OCI-LY1 (cell line): ENCODE measurements around the gene CD96.

Experiments used
- H2AFZ ChIP-seq: fragments of 200-600 bp; sonication (generic), shearing (Covaris generic); 2 replicates; pipeline ENCODE4 v1.6.0; 2014; ENCODE audit warnings: antibody characterized with exemption, mild to moderate bottlenecking, low read length
- H3F3A ChIP-seq: fragments of 200-600 bp; sonication (generic), shearing (Covaris generic); 2 replicates; pipeline ENCODE4 v1.6.0; 2014; ENCODE audit warnings: mild to moderate bottlenecking, antibody characterized with exemption, low read length, moderate library complexity; ENCODE audit not compliant: insufficient read depth
- H3K27ac ChIP-seq: fragments of 200-600 bp; sonication (generic); 2 replicates; pipeline ENCODE4 v1.5.1; 2014; ENCODE audit warnings: low read length, mixed run types, mild to moderate bottlenecking, low read depth; ENCODE audit not compliant: poor library complexity, severe bottlenecking
- H3K27me3 ChIP-seq: fragments of 200-600 bp; sonication (generic); 2 replicates; pipeline ENCODE4 v1.6.0; 2014; ENCODE audit warnings: antibody characterized with exemption, mild to moderate bottlenecking, low read length, moderate library complexity; ENCODE audit not compliant: insufficient read depth
- H3K36me3 ChIP-seq: fragments of 200-600 bp; sonication (generic); 2 replicates; pipeline ENCODE4 v1.6.1; 2014; ENCODE audit warnings: mild to moderate bottlenecking, antibody characterized with exemption, low read length, moderate library complexity, mixed read lengths; ENCODE audit not compliant: insufficient read depth
- H3K4me1 ChIP-seq: fragments of 200-600 bp; sonication (generic); 2 replicates; pipeline ENCODE4 v1.5.1; 2014; ENCODE audit warnings: mild to moderate bottlenecking, low read length, moderate library complexity; ENCODE audit not compliant: insufficient read depth, severe bottlenecking
- H3K4me2 ChIP-seq: fragments of 200-600 bp; sonication (generic), shearing (Covaris generic); 2 replicates; pipeline ENCODE4 v1.6.1; 2014; ENCODE audit warnings: low read length
- H3K4me3 ChIP-seq: fragments of 200-600 bp; sonication (generic); 2 replicates; pipeline ENCODE4 v1.5.1; 2014; ENCODE audit warnings: low read length, low read depth, mild to moderate bottlenecking, mixed read lengths; ENCODE audit not compliant: poor library complexity, severe bottlenecking
- H3K79me2 ChIP-seq: fragments of 200-600 bp; shearing (Covaris generic); 2 replicates; pipeline ENCODE4 v1.6.1; 2016; ENCODE audit warnings: mixed run types, low read length, mixed read lengths; ENCODE audit not compliant: insufficient read depth
- H3K9ac ChIP-seq: fragments of 200-600 bp; sonication (generic), shearing (Covaris generic); 2 replicates; pipeline ENCODE4 v1.6.1; 2014; ENCODE audit warnings: mild to moderate bottlenecking, low read length, mixed read lengths
- H3K9me2 ChIP-seq: fragments of 200-600 bp; sonication (generic), shearing (Covaris generic); 2 replicates; pipeline ENCODE4 v1.6.1; 2014; ENCODE audit warnings: low read depth, mild to moderate bottlenecking, low read length, mixed read lengths
- H3K9me3 ChIP-seq: fragments of 200-600 bp; shearing (Covaris generic); 2 replicates; pipeline ENCODE4 v1.6.1; 2014; ENCODE audit warnings: low read length, mixed read lengths
- H4K20me1 ChIP-seq: fragments of 200-600 bp; sonication (generic), shearing (Covaris generic); 2 replicates; pipeline ENCODE4 v1.6.0; 2016; ENCODE audit warnings: mild to moderate bottlenecking, low read length; ENCODE audit not compliant: insufficient read depth
- CTCF ChIP-seq: fragments of 200-600 bp; sonication (generic), shearing (Covaris generic); IDR thresholded peaks from 2 replicates; pipeline ENCODE4 v1.5.1; 2017; ENCODE audit warnings: mild to moderate bottlenecking, antibody characterized with exemption, low read length, moderate library complexity, mixed read lengths
- EZH2 ChIP-seq: fragments of 200-600 bp; sonication (generic), shearing (Covaris generic); IDR thresholded peaks from 2 replicates; pipeline ENCODE4 v1.8.0; 2017; ENCODE audit warnings: borderline replicate concordance, mixed run types, mild to moderate bottlenecking, antibody characterized with exemption, low read length, moderate library complexity, mixed read lengths

Gene CD96

GRCh38 chr3:111594781-111595180, 52.8 kb downstream of the CD96 start:
- peaks cover 47% of the 10 kb centered on the region for H3K4me1 ChIP-seq
- peak overlapping the region; percentile 51 for H3K27ac ChIP-seq
- H3K27me3 ChIP-seq = no peaks in the 10 kb centered on the region
- no peaks in the 10 kb centered on the region for H3K36me3 ChIP-seq
- no peaks in the 10 kb centered on the region for H3K9me3 ChIP-seq
- H3K9ac ChIP-seq = no peak overlapping the region
- no peaks in the 10 kb centered on the region for H3F3A ChIP-seq
- H4K20me1 ChIP-seq = no peaks in the 10 kb centered on the region
- H3K4me3 ChIP-seq = no peak overlapping the region
- no peak overlapping the region for H3K4me2 ChIP-seq
- no peak overlapping the region for H2AFZ ChIP-seq
- H3K79me2 ChIP-seq = no peaks in the 10 kb centered on the region
- TF ChIP-seq EZH2 = no peak
- no peak for TF ChIP-seq CTCF
- no peaks in the 10 kb centered on the region for H3K9me2 ChIP-seq

- H3F3A ChIP-seq = no peaks in the 10 kb centered on the region
- peak within 1 kb of the TSS; percentile 51 for H3K27ac ChIP-seq
- H3K9me3 ChIP-seq = no peaks in the 10 kb centered on the region
- peaks cover 43% of the 10 kb centered on the region for H3K4me1 ChIP-seq
- H4K20me1 ChIP-seq = no peaks in the 10 kb centered on the region
- no peak within 1 kb of the TSS for H3K9ac ChIP-seq
- no peaks in the 10 kb centered on the region for H3K36me3 ChIP-seq
- no peaks in the 10 kb centered on the region for H3K9me2 ChIP-seq
- no peak within 1 kb of the TSS for H3K4me2 ChIP-seq
- TF ChIP-seq CTCF = no peak
- no peak for TF ChIP-seq EZH2
- no peak within 1 kb of the TSS for H3K4me3 ChIP-seq
- no peaks in the 10 kb centered on the region for H3K27me3 ChIP-seq
- no peaks in the 10 kb centered on the region for H3K79me2 ChIP-seq
- no peak within 1 kb of the TSS for H2AFZ ChIP-seq
These were observed 53.2 kb downstream of the CD96 start, which contains the start of gene ZBED2 for GRCh38 chr3:111595232-111595631. Gene ZBED2, minus strand, starts transcription at chr3:111595346. Its CDS starts 1,145 bp downstream, at chr3:111594201.

- H3K9me3 ChIP-seq = no peaks in the 10 kb centered on the region
- H4K20me1 ChIP-seq = no peaks in the 10 kb centered on the region
- no peaks in the 10 kb centered on the region for H3F3A ChIP-seq
- peaks cover 39% of the 10 kb centered on the region for H3K4me1 ChIP-seq
- no peak for TF ChIP-seq EZH2
- no peak for TF ChIP-seq CTCF
- no peak overlapping the region for H3K9ac ChIP-seq
- H3K4me3 ChIP-seq = no peak overlapping the region
- no peaks in the 10 kb centered on the region for H3K36me3 ChIP-seq
- no peaks in the 10 kb centered on the region for H3K27me3 ChIP-seq
- no peak overlapping the region for H3K27ac ChIP-seq
- no peaks in the 10 kb centered on the region for H3K9me2 ChIP-seq
- H3K79me2 ChIP-seq = no peaks in the 10 kb centered on the region
- no peak overlapping the region for H3K4me2 ChIP-seq
- H2AFZ ChIP-seq = no peak overlapping the region
These were observed 54.3 kb downstream of the CD96 start for GRCh38 chr3:111596328-111596727.
